Body of pancreas (tissue), 4 donors: ENCODE data around the gene ATF6.

Source experiments
- POLR2A ChIP-seq, 3 donors: fragments of 450-650 bp; IDR thresholded peaks; one replicate each; pipeline ENCODE4 v1.6.1; 2016; ENCODE audit warnings: antibody characterized with exemption in 3 of 3, mild to moderate bottlenecking in 2 of 3
- TF ChIP-seq, protein P1 (sequence below), 7 experiments: fragments of 450-650 bp in 4 of 7; fragments of 200-600 bp in 3 of 7; sonication (generic) in 3 of 7; IDR thresholded peaks; one replicate each; pipeline ENCODE4 v1.5.1; 2016 to 2019; ENCODE audit warnings: antibody characterized with exemption in 7 of 7

DNA sequence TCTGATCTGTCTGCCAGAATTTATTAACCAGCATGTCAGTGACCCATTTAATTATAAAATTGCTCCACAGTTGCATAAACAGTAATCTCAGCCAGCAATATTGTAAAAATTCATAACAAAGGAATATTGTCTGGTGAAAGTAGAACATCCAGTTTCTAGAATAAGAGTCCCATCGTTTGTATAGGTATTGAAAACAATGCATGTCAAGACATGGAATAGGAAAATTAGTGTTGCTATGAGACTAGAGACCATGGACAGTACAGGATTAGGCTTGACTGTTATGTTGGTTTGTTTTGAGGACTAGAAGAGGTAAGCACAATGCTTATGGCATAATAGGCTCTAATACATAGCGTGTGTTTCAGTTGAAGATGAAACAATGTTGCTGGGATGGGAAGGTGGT lies 37.1 kb downstream of the ATF6 start:
- TF ChIP-seq, protein P1, sequence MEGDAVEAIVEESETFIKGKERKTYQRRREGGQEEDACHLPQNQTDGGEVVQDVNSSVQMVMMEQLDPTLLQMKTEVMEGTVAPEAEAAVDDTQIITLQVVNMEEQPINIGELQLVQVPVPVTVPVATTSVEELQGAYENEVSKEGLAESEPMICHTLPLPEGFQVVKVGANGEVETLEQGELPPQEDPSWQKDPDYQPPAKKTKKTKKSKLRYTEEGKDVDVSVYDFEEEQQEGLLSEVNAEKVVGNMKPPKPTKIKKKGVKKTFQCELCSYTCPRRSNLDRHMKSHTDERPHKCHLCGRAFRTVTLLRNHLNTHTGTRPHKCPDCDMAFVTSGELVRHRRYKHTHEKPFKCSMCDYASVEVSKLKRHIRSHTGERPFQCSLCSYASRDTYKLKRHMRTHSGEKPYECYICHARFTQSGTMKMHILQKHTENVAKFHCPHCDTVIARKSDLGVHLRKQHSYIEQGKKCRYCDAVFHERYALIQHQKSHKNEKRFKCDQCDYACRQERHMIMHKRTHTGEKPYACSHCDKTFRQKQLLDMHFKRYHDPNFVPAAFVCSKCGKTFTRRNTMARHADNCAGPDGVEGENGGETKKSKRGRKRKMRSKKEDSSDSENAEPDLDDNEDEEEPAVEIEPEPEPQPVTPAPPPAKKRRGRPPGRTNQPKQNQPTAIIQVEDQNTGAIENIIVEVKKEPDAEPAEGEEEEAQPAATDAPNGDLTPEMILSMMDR (IDR thresholded peaks at IDR 0.05): no peak
- no peak for TF ChIP-seq POLR2A (IDR thresholded peaks at IDR 0.05)
